K562 (cell line): ENCODE results near the gene MTHFR. TPM values are rescaled to one million over a fixed set of nuclear protein-coding genes. Genes with fewer than 3 reads are reported as not detected.

ENCODE experiments used
- CCAR2 ChIP-seq: fragments of 200-400 bp; formaldehyde crosslinking; IDR thresholded peaks from 2 replicates; pipeline ENCODE4 v1.6.1; 2017; ENCODE audit warnings: mild to moderate bottlenecking, low read depth, low read length
- DPF2 ChIP-seq: fragments of 450-650 bp; IDR thresholded peaks from 2 replicates; pipeline ENCODE4 v1.6.1; 2016
- FUS ChIP-seq: fragments of 200-400 bp; formaldehyde crosslinking; optimal IDR thresholded peaks from 2 replicates; pipeline ENCODE3; 2017; ENCODE audit warnings: low read depth, low read length
- HDAC2 ChIP-seq: fragments of 450-650 bp; IDR thresholded peaks from 2 replicates; pipeline ENCODE4 v1.6.1; 2016; ENCODE audit warnings: mild to moderate bottlenecking
- HMG20B ChIP-seq: fragments of 250-450 bp; sonication (Bioruptor Pico); IDR thresholded peaks from 2 replicates; pipeline ENCODE4 v1.5.0; 2021; ENCODE audit warnings: mild to moderate bottlenecking
- ID3 ChIP-seq, 2 experiments: fragments of 250-450 bp in 1 of 2; fragments of 450-650 bp in 1 of 2; sonication (Bioruptor Pico) in 1 of 2; IDR thresholded peaks; 2 replicates each; pipeline versions ENCODE4 v1.6.1 to v1.8.0; 2016 to 2021; ENCODE audit warnings: mild to moderate bottlenecking in 2 of 2, moderate library complexity in 2 of 2, missing compliant biosample characterization in 1 of 2, missing genetic modification characterization in 1 of 2
- MTA1 ChIP-seq: fragments of 450-650 bp; IDR thresholded peaks from 2 replicates; pipeline ENCODE4 v1.6.1; 2017; ENCODE audit warnings: borderline replicate concordance
- NFIC ChIP-seq: fragments of 450-650 bp; IDR thresholded peaks from 2 replicates; pipeline ENCODE4 v1.6.1; 2017; ENCODE audit warnings: mild to moderate bottlenecking, inconsistent platforms
- NFRKB ChIP-seq: fragments of 450-650 bp; IDR thresholded peaks from 2 replicates; pipeline ENCODE4 v1.6.1; 2016; ENCODE audit warnings: low read depth
- NR2C1 ChIP-seq, 2 experiments: fragments of 450-650 bp; IDR thresholded peaks; 2 replicates each; pipeline ENCODE4 v1.6.1; 2017; ENCODE audit warnings: mild to moderate bottlenecking in 2 of 2, antibody characterized with exemption in 1 of 2, inconsistent platforms in 1 of 2, missing compliant biosample characterization in 1 of 2, missing genetic modification characterization in 1 of 2
- PML ChIP-seq: IDR thresholded peaks from 2 replicates; pipeline ENCODE4 v1.6.1; 2012; ENCODE audit warnings: low read length, inconsistent platforms
- RBM39 ChIP-seq: fragments of 200-400 bp; formaldehyde crosslinking; optimal IDR thresholded peaks from 2 replicates; pipeline ENCODE3; 2018; ENCODE audit warnings: low read depth, low read length
- STAG1 ChIP-seq: sonication (generic); formaldehyde crosslinking; IDR thresholded peaks from 2 replicates; pipeline ENCODE4 v1.5.0; 2020; ENCODE audit warnings: missing genetic modification reagents, borderline replicate concordance
- ZBTB7A ChIP-seq: IDR thresholded peaks from 2 replicates; pipeline ENCODE4 v1.6.1; 2011; ENCODE audit warnings: low read depth, mild to moderate bottlenecking, low read length, moderate library complexity, borderline replicate concordance; ENCODE audit not compliant: control insufficient read depth
- ZNF133 ChIP-seq: fragments of 250-450 bp; sonication (Bioruptor Pico); IDR thresholded peaks from 2 replicates; pipeline ENCODE4 v1.4.0; 2020; ENCODE audit warnings: mild to moderate bottlenecking
- ZNF253 ChIP-seq: fragments of 250-450 bp; sonication (Bioruptor Pico); conservative IDR thresholded peaks from 2 replicates; pipeline ENCODE4 v1.6.1; 2021; ENCODE audit warnings: mild to moderate bottlenecking
- ZNF830 ChIP-seq: fragments of 250-450 bp; sonication (Bioruptor Pico); IDR thresholded peaks from 2 replicates; pipeline ENCODE4 v1.5.0; 2021; ENCODE audit warnings: mild to moderate bottlenecking
- polyA plus RNA-seq, 8 experiments: library from polyadenylated mRNA; depleted of rRNA in 4 of 8; stranded (reverse) in 5 of 8; unstranded in 3 of 8; fragments of >200 nt; fragmentation: Nextera tagmentation in 2 of 8; fragmentation: Illumina TruSeq in 1 of 8; extraction: Ambion mirVana in 2 of 8; extraction: Trizol in 1 of 8; gene quantifications; 2 replicates each; pipeline versions ENCODE4 v1.2.1 to v1.2.3, GENCODE V29; 2011 to 2014; ENCODE audit warnings: inconsistent platforms in 1 of 8, missing spikeins in 1 of 8
- total RNA-seq, 7 experiments: library from RNA; depleted of rRNA in 6 of 7; stranded (reverse); fragments of >200 nt in 6 of 7; fragmentation: Illumina TruSeq in 2 of 7; extraction: Trizol in 2 of 7; gene quantifications; 2 replicates each; pipeline versions ENCODE4 v1.2.1 to v1.2.3, GENCODE V29; 2011 to 2021; ENCODE audit warnings: low replicate concordance in 1 of 7
- TF ChIP-seq, protein P1 (sequence below): fragments of 250-450 bp; sonication (Bioruptor Pico); IDR thresholded peaks from 2 replicates; pipeline ENCODE4 v1.5.0; 2021; ENCODE audit warnings: mild to moderate bottlenecking, moderate library complexity
- TF ChIP-seq, protein P2 (sequence below): fragments of 450-650 bp; IDR thresholded peaks from 2 replicates; pipeline ENCODE4 v1.6.1; 2016; ENCODE audit warnings: antibody characterized with exemption
- TF ChIP-seq, protein P3 (sequence below): fragments of 450-650 bp; IDR thresholded peaks from 2 replicates; pipeline ENCODE4 v1.6.1; 2016
- TF ChIP-seq, protein P4 (sequence below): sonication (generic); formaldehyde crosslinking; IDR thresholded peaks from 2 replicates; pipeline ENCODE4 v1.8.1; 2022; ENCODE audit warnings: missing genetic modification reagents

The MTHFR gene
- total and polyA plus RNA-seq, 9 of the 15 experiments (the other 6 are each of a cell fraction or from before 2014, with no cell fraction given) = 5.0 to 104 (median 62.6) TPM

- no peak for TF ChIP-seq RBM39
- TF ChIP-seq, protein P1, sequence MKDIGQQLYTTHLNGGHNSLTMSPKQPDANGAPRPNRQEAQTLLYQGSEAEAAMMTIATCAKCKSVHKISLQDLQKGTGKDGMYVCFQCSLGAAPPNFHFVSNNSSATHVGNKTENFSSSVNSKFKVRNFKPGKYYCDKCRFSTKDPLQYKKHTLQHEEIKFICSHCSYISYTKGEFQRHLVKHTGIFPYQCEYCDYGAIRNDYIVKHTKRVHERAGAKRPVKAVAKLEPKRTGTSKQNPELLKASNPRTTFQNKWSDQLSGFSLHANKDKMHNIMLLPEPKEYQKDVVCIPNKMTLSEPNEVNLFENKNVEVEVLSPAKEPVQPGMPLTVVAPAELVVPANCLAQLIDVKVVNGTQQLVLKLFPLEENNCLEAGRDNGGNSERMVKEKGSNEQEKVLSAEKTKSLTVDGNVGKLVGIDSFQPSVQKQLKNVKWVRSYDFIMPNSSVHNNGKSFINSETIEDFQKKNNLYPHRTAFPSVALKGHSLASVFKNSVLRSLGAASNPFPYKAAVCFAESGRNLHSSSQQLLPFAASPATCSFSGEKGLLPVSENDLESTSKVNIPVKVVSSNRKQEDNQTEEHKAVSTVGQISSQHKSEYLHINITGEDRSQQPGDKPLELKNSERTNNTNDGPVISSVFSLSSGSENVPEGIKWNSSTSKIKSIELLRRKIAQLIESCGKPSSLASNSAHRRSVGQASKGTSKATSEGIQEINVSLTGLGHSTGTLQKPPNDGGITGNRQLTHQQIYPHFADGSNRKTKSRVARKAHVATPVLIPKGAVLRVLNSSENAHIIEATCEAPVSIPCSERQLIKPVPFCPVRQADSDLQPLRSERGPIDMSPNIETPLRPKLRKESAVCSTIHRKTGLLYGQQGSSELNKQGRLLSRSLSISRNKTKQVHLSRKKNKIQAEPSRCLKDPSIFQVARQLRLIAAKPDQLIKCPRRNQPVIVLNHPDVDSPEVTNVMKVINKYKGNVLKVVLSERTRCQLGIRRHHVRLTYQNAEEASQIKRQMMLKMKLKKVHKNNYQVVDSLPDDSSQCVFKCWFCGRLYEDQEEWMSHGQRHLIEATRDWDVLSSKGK (CRISPR knock-in tag) = no peak
- TF ChIP-seq, protein P2, sequence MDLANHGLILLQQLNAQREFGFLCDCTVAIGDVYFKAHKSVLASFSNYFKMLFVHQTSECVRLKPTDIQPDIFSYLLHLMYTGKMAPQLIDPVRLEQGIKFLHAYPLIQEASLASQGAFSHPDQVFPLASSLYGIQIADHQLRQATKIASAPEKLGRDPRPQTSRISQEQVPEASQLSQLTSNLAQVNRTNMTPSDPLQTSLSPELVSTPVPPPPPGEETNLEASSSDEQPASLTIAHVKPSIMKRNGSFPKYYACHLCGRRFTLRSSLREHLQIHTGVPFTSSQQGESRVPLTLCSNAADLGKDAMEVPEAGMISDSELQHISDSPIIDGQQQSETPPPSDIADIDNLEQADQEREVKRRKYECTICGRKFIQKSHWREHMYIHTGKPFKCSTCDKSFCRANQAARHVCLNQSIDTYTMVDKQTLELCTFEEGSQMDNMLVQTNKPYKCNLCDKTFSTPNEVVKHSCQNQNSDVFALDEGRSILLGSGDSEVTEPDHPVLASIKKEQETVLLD = peak; percentile 41; the same call in 1 of the 2 replicates
- TF ChIP-seq, protein P3, sequence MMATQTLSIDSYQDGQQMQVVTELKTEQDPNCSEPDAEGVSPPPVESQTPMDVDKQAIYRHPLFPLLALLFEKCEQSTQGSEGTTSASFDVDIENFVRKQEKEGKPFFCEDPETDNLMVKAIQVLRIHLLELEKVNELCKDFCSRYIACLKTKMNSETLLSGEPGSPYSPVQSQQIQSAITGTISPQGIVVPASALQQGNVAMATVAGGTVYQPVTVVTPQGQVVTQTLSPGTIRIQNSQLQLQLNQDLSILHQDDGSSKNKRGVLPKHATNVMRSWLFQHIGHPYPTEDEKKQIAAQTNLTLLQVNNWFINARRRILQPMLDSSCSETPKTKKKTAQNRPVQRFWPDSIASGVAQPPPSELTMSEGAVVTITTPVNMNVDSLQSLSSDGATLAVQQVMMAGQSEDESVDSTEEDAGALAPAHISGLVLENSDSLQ = peak; percentile 78
- peak; percentile 72; the same call in 1 of the 2 replicates for TF ChIP-seq ZBTB7A
- no peak for TF ChIP-seq HMG20B (CRISPR knock-in tag)
- peak; percentile 75 for TF ChIP-seq DPF2
- no peak for TF ChIP-seq ZNF133 (CRISPR knock-in tag)
- TF ChIP-seq STAG1 (CRISPR knock-in tag) = no peak
- TF ChIP-seq NFRKB = no peak; the same call in 1 of the 2 replicates
- TF ChIP-seq ZNF830 (CRISPR knock-in tag) = no peak
- TF ChIP-seq FUS = no peak
- no peak for TF ChIP-seq MTA1
- TF ChIP-seq ZNF253 (CRISPR knock-in tag) = no peak
- no peak for TF ChIP-seq NR2C1 (IDR thresholded peaks at IDR 0.05)
- TF ChIP-seq NR2C1 (tag; IDR thresholded peaks at IDR 0.05) = peak; percentile 66
- no peak for TF ChIP-seq NFIC
- TF ChIP-seq ID3 (CRISPR knock-in tag; IDR thresholded peaks at IDR 0.05) = no peak
- TF ChIP-seq ID3 (tag; IDR thresholded peaks at IDR 0.05) = peak; percentile 55; the same call in 1 of the 2 replicates
- TF ChIP-seq, protein P4, sequence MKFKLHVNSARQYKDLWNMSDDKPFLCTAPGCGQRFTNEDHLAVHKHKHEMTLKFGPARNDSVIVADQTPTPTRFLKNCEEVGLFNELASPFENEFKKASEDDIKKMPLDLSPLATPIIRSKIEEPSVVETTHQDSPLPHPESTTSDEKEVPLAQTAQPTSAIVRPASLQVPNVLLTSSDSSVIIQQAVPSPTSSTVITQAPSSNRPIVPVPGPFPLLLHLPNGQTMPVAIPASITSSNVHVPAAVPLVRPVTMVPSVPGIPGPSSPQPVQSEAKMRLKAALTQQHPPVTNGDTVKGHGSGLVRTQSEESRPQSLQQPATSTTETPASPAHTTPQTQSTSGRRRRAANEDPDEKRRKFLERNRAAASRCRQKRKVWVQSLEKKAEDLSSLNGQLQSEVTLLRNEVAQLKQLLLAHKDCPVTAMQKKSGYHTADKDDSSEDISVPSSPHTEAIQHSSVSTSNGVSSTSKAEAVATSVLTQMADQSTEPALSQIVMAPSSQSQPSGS (CRISPR knock-in tag) = no peak
- TF ChIP-seq CCAR2 = no peak
- no peak; the same call in 1 of the 2 replicates for TF ChIP-seq HDAC2
- TF ChIP-seq PML = no peak; the same call in 1 of the 2 replicates
Observed at GRCh38 chr1:11796036-11796828, 9.5 kb downstream of the MTHFR start (continued).
